ENCODE data around the gene LRBA. TPM values are rescaled to one million over a fixed set of nuclear protein-coding genes. Genes with fewer than 3 reads are reported as not detected.
"Not testable (repeated sequence)": the region's sequence is repeated elsewhere in the genome, so short reads cannot be mapped to it uniquely, and the experiment has no call there.

Gene LRBA
- total RNA-seq, 1 donor from 2014 or later, result 68.0 TPM

GRCh38 chr4:150546286-150546685 is 468.8 kb downstream of the LRBA start:
- Histone ChIP-seq H3K27ac (no peak overlapping the region), H3K36me3 (no peaks in the 10 kb centered on the region), H3K4me1 (no peaks in the 10 kb centered on the region), H3K9me3 (no peaks in the 10 kb centered on the region), H3K27me3 (no peaks in the 10 kb centered on the region), H3K4me3 (no peak overlapping the region)
- TF ChIP-seq, protein P1, sequence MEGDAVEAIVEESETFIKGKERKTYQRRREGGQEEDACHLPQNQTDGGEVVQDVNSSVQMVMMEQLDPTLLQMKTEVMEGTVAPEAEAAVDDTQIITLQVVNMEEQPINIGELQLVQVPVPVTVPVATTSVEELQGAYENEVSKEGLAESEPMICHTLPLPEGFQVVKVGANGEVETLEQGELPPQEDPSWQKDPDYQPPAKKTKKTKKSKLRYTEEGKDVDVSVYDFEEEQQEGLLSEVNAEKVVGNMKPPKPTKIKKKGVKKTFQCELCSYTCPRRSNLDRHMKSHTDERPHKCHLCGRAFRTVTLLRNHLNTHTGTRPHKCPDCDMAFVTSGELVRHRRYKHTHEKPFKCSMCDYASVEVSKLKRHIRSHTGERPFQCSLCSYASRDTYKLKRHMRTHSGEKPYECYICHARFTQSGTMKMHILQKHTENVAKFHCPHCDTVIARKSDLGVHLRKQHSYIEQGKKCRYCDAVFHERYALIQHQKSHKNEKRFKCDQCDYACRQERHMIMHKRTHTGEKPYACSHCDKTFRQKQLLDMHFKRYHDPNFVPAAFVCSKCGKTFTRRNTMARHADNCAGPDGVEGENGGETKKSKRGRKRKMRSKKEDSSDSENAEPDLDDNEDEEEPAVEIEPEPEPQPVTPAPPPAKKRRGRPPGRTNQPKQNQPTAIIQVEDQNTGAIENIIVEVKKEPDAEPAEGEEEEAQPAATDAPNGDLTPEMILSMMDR (IDR thresholded peaks at IDR 0.05), result no peak
- no peak for TF ChIP-seq POLR2AphosphoS5 (IDR thresholded peaks at IDR 0.05; ENCODE audit: insufficient read depth in 1 of 2, low read depth in 1 of 2)
- no peak for TF ChIP-seq POLR2A (IDR thresholded peaks at IDR 0.05)
- intact Hi-C loops (cut with DNase I), result no loop called here
- no peak for DNase-seq (ENCODE audit: extremely low spot score in 2 of 2)

- TF ChIP-seq POLR2A (IDR thresholded peaks at IDR 0.05) (no peak), POLR2AphosphoS5 (IDR thresholded peaks at IDR 0.05; ENCODE audit: insufficient read depth in 1 of 2, low read depth in 1 of 2) (no peak)
- TF ChIP-seq, protein P1 (IDR thresholded peaks at IDR 0.05), result no peak
- intact Hi-C loops (cut with DNase I), result no loop called here
- no peak for DNase-seq (ENCODE audit: extremely low spot score in 2 of 2)
- no peaks in the 10 kb centered on the region for H3K36me3 ChIP-seq
- H3K4me3 ChIP-seq, result no peak overlapping the region
- no peaks in the 10 kb centered on the region for H3K9me3 ChIP-seq
- H3K27ac ChIP-seq, result no peak overlapping the region
- H3K4me1 ChIP-seq, result no peaks in the 10 kb centered on the region
- no peaks in the 10 kb centered on the region for H3K27me3 ChIP-seq
Measured at GRCh38 chr4:150543042-150543441, 472.0 kb downstream of the LRBA start.

DNA sequence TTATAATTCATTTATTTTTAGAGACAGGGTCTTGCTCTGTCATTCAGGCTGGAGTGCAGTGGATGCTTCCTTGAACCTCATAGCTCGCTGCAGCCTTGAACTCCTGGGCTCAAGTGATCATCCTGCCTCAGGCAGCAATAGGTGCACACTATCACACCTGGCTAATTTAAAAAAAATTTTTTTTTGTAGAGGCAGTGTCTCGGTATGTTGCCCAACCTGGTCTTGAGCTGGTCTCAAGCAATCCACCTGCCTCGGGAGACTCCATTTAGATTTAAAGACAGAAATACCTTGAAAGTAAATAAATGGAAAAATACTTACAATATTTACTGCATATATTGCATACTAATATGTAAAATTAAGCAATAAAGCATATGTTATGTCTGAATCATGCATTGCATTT is 473.4 kb downstream of the LRBA start:
- no peak for DNase-seq (ENCODE audit: extremely low spot score in 2 of 2)
- no peak for TF ChIP-seq POLR2AphosphoS5 (IDR thresholded peaks at IDR 0.05; ENCODE audit: insufficient read depth in 1 of 2, low read depth in 1 of 2)
- TF ChIP-seq POLR2A (IDR thresholded peaks at IDR 0.05), result no peak
- TF ChIP-seq, protein P1 (IDR thresholded peaks at IDR 0.05), result no peak
- Histone ChIP-seq H3K4me3 (no peak overlapping the region), H3K36me3 (no peaks in the 10 kb centered on the region), H3K27ac (no peak overlapping the region), H3K9me3 (no peaks in the 10 kb centered on the region), H3K27me3 (no peaks in the 10 kb centered on the region), H3K4me1 (no peaks in the 10 kb centered on the region)
- intact Hi-C loops (cut with DNase I), result no loop called here

DNA sequence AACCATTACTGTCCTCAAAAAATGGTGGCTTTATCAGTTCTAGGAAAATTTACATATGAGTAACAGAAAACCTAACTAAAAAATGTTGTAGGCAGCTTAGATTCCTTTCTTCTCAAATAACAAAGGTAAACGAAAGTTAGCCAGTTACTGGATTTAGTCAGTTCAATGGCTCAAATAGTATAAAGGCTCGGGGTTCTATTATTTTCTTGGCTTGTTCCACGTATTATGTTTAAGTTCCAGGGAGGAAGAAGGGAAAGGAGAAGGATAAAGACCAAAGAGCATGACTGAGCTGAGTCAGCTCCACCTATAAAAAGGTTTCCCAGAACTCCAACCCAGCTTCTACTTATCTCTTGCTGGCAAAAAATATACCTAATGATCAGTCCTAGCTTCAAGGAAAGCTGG is 474.1 kb downstream of the LRBA start:
- no peaks in the 10 kb centered on the region for H3K4me1 ChIP-seq
- intact Hi-C loops (cut with DNase I), result no loop called here
- TF ChIP-seq POLR2AphosphoS5 (IDR thresholded peaks at IDR 0.05; ENCODE audit: insufficient read depth in 1 of 2, low read depth in 1 of 2), result no peak
- no peak for TF ChIP-seq POLR2A (IDR thresholded peaks at IDR 0.05)
- TF ChIP-seq, protein P1 (IDR thresholded peaks at IDR 0.05), result no peak
- H3K9me3 ChIP-seq, result no peaks in the 10 kb centered on the region
- H3K27me3 ChIP-seq, result no peaks in the 10 kb centered on the region
- DNase-seq (ENCODE audit: extremely low spot score in 2 of 2), result no peak
- H3K4me3 ChIP-seq, result no peak overlapping the region
- H3K36me3 ChIP-seq, result no peaks in the 10 kb centered on the region
- H3K27ac ChIP-seq, result no peak overlapping the region

- Histone ChIP-seq H3K4me1 (no peaks in the 10 kb centered on the region), H3K9me3 (no peaks in the 10 kb centered on the region), H3K27ac (no peak overlapping the region), H3K36me3 (no peaks in the 10 kb centered on the region), H3K27me3 (no peaks in the 10 kb centered on the region), H3K4me3 (no peak overlapping the region)
- TF ChIP-seq, protein P1 (IDR thresholded peaks at IDR 0.05), result no peak
- TF ChIP-seq POLR2A (IDR thresholded peaks at IDR 0.05) (no peak), POLR2AphosphoS5 (IDR thresholded peaks at IDR 0.05; ENCODE audit: insufficient read depth in 1 of 2, low read depth in 1 of 2) (no peak)
- intact Hi-C loops (cut with DNase I), result no loop called here
- DNase-seq (ENCODE audit: extremely low spot score in 2 of 2), result no peak
Measured at GRCh38 chr4:150540536-150540935, 474.5 kb downstream of the LRBA start.

DNA sequence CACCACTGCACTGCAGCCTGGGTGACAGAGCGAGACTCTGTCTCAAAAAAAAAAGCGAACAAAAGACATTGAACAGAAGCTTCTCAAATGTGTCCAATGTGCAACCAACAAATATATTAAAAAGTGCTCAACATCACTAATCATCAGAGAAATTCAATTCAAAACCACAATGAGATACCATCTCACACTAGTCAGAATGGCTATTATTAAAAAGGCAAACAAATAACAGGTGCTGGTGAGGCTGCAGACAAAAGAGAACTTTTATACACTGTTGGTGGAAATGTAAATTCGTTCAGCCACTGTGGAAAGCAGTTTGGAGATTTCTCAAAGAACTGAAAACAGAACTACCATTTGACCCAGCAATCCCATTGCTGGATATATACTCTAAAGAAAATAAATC is 477.2 kb downstream of the LRBA start:
- H3K4me3 ChIP-seq; H3K27me3 ChIP-seq; intact Hi-C loops (cut with DNase I); H3K36me3 ChIP-seq; H3K27ac ChIP-seq; H3K9me3 ChIP-seq; H3K4me1 ChIP-seq; DNase-seq (ENCODE audit: extremely low spot score in 2 of 2): not testable (repeated sequence)
